Activated CD8-positive, alpha-beta memory T cell treated with anti-CD3 and anti-CD28 coated beads, Interleukin-2, amount 50 U/mL, for 48 hours (primary cell): ENCODE measurements around the gene MYO9B.

ENCODE experiments used
- DNase-seq: peaks from one replicate; pipeline ENCODE4 v3.0.0-alpha.2; 2020

MYO9B gene

GRCh38 chr19:17246681-17247425 lies 171.3 kb downstream of the MYO9B start:
- no peak for DNase-seq

DNA sequence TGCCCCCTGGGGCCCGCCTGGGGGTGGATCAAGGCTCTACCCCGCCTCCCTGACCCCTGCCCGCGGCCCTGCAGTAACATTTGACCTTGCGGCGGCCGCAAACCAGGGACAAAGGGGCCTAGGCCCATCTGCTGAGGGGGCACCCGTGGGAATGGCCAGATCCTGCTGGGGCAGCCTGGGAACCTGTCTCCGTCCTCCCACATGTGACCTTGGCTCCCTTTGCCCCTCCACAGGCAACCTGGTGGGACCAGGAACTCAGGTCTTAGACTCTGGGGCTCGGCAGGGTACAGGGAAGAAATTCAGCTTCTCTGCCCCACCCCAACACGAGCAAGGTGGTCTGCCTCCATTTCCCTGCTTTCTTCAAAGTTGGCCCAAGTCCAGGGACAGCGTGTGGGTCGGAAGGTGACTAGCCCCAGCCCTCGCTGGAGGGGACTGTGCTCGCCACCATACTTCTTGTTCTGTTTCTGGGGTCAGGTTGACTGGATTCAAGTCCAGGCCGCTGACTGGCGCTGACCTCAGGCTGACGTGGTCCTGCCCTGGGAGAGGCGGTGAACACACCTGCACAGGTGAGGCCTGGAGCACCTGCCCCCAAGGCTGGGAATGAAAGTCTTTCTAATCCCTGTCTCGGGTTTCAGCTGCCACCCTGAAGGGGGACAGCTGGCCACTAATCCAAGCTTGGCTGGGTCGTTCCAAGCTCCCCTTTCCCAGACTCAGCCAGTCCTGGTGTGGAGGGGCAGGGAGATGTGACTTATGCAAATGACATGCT lies 172.6 kb downstream of the MYO9B start:
- DNase-seq, result no peak

DNA sequence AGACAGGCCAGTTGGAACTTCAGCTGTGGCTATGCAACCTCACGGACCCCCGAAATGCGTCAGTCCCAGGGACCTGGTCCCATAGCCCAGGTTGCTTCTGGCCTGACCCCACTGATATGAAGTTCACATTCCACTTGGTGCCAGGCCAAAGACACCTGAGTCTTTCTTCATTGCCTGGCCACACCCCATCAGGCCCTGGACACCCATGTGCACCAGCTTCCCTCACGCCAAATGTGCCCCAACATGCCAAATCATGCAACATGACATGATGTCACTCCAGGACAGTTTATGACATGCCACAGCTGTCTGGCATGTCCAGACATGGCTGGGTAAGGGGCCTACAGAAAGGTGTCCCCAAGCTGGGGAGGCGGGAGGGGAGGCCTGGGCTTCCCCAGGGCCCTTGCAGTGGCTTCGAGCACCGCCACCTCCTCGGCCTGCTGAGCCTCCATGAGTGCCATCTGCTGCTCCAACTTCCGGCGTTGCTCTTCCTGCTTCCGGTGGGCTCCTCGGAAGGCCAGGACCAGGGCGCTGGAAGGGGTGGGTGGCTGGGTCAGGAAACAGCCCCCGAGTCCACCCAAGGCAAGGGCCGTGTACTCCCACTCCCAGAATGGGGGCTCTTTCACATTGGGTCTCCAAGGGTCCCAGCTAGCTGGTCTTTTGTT lies 174.4 kb downstream of the MYO9B start:
- no peak for DNase-seq

DNA sequence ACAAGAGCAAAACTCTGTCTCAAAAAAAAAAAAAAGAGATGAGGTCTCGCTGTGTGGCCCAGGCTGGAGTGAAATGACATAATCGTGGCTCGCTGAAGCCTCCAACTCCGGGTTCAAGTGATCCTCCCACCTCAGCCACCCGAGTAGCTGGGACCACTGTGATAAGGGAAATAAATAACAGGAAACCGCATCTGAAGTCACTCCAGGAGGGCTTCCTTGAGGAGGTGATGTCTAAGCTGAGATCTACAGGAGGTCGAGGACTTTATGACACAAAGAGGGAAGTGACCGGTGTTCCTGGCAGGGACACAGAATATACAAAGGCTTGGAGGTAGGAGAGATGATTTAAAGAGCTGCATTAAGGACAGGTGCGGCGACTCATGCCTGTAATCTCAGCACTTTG lies 179.1 kb downstream of the MYO9B start:
- no peak for DNase-seq

DNA sequence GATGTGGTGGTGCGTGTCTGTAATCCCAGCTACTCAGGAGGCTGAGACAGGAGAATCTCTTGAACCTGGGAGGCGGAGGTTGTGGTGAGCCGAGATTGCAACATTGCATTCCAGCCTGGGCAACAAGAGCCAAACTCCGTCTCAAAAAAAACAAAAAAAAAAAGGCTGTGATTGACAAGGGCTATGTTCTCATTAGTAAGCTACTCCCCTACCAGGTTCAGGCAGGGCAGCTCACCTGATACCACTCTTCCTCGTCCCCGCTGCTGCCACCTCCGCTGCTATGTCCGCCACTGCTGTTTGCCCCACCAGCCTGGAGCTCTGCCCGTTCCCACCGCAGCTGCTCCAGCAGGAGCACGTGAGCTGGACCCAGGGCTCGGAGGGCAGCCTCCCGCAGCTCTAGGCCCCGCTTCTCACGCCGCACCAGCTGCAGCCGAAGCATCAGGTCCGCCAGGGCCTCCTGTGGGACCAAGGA lies 179.6 kb downstream of the MYO9B start:
- no peak for DNase-seq

DNA sequence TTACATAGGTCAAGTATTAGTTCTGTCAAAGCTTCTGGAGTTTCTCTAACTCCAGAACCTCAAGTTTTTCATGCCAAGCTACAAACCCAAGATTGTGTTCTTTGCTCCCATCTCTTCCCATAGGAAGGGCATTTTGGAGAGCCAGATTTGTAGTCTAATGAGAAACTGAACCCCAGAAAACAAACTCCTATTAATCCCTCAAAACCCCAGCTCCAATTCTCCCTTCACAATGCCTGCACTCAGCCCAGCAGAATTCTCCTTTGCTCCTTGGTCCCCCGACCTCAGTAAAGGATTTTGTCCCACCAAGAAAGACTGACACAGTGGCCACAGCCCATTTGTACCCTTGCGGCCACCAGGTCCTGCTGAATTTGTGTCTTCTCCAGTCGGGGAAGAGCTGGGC lies 180.6 kb downstream of the MYO9B start:
- no peak for DNase-seq

DNA sequence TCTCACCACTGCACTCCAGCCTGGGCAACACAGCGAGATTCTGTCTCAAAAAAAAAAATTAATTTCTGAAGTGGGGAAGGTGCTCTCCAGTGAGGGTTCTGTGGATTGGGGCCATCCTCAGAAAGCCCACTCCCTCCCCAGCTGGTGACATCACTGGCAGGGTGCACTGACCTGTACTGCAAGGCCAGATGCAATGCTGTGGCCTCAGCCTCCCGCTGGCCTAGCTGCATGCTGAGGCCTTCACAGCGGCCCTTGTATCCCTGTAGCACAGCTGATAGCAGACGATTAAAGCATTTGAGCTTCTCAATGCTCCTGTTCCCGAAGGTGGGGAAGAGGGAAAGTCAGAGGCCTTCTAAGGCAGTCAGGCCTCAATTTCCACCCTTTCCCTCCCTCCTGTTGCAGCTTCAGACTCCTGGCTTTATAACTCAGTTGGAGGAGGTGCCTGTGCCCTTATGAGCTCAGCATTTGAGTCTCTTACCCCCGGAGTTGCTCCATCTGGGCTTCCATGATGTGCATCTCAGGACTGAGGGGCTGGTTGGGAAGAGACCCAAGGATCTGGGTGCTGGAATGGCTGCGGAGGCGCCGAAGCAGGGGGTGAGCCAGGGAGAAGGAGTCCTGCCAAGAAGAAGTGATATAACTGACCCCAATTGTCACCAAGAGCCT lies 183.7 kb downstream of the MYO9B start:
- no peak for DNase-seq

DNA sequence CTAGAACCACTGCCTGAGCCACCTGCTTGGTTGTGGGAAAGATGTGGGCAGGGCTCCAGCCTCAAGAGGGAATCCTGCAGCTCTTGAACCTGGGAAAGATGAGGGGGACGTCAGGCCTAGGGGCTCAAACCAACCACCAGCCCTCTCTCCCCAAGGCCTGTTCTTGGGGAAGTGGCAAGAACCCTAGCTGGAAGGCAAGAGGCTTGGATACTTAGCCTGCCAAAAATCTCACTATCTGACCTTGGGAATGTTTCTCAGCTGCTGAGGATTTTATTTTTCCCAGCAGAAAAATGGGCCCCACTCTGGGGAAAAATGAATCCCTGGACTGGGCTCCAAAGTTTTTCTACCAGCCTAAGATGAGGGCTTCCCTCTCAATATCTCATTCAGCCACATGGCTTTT lies 184.4 kb downstream of the MYO9B start:
- no peak for DNase-seq

DNA sequence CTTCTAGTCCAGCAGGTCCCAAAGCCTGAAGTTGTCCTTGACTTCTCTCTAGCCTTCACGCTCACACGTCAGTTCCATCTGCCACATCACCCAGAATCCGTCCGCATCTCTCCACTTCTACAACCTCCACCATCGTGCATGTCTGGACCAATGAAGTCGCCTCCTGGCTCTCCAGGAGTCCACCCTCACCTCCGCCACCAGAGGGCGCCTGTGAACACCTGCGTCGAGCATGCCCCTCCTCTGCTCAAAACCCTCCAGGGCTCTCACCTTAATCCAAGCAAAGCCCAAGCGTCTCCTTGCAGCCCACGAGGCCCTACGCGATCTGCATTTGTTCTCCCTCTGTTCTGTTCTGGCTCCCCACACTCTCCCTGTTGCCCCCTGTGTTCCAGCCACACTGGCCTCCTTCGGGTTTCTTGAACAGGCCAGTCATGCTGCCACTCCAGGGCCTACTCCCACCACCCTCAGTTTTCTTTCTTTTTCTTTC lies 185.3 kb downstream of the MYO9B start:
- peak; percentile 97 for DNase-seq

DNA sequence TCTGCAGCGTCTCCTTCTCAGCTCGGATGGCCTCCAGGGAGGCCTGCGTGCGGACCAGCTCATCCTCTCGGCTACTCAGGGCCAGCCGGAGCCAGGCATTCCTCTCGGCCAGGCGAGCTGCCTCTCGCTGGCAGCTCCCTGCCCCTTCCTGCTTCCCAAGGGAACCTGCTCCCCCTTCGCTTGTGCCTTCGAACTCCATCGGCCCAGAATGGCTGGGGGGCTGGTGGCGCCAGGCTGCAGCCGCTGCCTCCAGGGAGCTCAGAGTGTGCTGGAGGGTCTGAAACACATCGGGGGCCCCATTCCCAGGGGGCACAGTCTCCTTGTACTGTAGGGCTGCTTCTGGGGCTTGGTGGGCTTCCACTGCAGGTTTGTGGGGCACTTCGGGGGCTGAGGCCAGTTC lies 187.0 kb downstream of the MYO9B start:
- no peak for DNase-seq
